Measurements from ENCODE around the gene ADCY6. TPM values are rescaled to one million over a fixed set of nuclear protein-coding genes. Genes with fewer than 3 reads are reported as not detected.

The ADCY6 gene
- total and polyA plus RNA-seq, 4 donors = 4.3 to 30.5 (median 10.5) TPM

DNA sequence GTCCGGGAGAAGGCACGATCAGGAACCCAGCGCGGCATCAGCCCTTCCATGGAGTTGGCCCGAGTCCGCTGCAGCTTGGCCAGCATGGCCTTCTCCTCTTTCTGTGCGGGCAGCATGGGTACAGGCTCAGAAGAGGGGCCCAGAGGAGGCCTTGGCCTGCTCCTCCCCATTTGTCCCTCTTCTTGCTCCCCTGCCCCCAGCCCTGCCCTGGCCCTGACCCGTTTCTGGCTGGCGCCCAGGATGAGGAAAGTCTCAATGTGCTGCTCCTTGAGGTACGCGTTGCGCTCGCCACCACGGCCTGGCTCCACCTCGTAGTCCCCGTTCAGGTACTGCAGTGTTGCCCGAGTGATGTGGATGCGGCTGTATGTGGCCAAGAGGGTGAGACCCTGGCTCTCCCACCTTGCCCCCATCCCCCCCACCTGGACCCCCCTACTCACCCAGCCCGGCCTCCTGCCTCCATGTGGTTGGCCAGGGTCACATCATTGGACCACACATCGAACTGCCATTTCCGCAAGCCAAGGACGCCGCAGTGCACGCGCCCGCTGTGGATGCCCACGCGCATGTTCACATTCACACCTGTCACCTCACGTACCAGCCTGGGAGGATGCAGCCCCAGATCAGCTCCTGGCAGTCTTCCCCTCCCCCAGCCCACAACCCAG, 12.8 kb downstream of the ADCY6 start:
- DNase-seq (ENCODE audit: low spot score) = no peak
- 95% methylated on average over 29 of the region's 29 CpGs for WGBS
- no peak for TF ChIP-seq SP1 (IDR thresholded peaks at IDR 0.05)
- TF ChIP-seq, protein P1, sequence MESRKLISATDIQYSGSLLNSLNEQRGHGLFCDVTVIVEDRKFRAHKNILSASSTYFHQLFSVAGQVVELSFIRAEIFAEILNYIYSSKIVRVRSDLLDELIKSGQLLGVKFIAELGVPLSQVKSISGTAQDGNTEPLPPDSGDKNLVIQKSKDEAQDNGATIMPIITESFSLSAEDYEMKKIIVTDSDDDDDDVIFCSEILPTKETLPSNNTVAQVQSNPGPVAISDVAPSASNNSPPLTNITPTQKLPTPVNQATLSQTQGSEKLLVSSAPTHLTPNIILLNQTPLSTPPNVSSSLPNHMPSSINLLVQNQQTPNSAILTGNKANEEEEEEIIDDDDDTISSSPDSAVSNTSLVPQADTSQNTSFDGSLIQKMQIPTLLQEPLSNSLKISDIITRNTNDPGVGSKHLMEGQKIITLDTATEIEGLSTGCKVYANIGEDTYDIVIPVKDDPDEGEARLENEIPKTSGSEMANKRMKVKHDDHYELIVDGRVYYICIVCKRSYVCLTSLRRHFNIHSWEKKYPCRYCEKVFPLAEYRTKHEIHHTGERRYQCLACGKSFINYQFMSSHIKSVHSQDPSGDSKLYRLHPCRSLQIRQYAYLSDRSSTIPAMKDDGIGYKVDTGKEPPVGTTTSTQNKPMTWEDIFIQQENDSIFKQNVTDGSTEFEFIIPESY (IDR thresholded peaks at IDR 0.05) = no peak
- TF ChIP-seq RXRA (IDR thresholded peaks at IDR 0.05) = no peak
- no peak overlapping the region for H3K4me3 ChIP-seq (ENCODE audit: low read depth in 1 of 3, low read length in 3 of 3)
- H3K27ac ChIP-seq (ENCODE audit: low read depth in 1 of 2, low read length in 2 of 2) = no peak overlapping the region
- H3K36me3 ChIP-seq (ENCODE audit: control insufficient read depth in 4 of 4, insufficient read depth in 3 of 4, low read depth in 1 of 4, low read length in 3 of 4) = peaks cover 5 to 51% (median 26%) of the 10 kb centered on the region in 4 donors
- no peaks in the 10 kb centered on the region for H3K27me3 ChIP-seq (ENCODE audit: control insufficient read depth in 4 of 4, insufficient read depth in 4 of 4, low read length in 3 of 4)
- H3K9me3 ChIP-seq (ENCODE audit: control insufficient read depth in 4 of 4, low read length in 3 of 4) = no peaks in the 10 kb centered on the region
- H3K9ac ChIP-seq (ENCODE audit: low read depth in 1 of 2, low read length in 2 of 2) = no peak overlapping the region
- no peaks in the 10 kb centered on the region for H3K4me1 ChIP-seq (ENCODE audit: control insufficient read depth in 4 of 4, insufficient read depth in 4 of 4, low read length in 3 of 4)

DNA sequence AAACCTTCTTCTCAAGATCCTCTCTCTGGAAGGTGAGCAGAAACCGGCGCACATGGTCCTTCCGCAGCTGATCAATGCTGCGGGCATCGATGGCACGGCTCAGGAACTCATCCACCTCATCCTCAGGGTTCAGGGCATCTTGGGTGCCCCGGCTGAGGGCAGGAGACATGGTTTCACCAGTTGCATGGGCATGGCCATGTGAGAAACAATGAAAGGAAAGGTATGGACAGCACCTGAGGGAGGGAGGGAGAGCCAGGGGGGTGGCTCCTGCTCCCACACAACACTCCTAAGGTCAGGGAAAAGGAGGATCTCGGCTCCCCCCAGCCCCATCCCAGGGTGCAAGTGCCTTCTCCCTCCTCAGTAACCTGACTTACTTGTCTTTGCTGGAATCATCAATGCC, 13.6 kb downstream of the ADCY6 start:
- no peaks in the 10 kb centered on the region for H3K27me3 ChIP-seq (ENCODE audit: control insufficient read depth in 4 of 4, insufficient read depth in 4 of 4, low read length in 3 of 4)
- no peaks in the 10 kb centered on the region for H3K4me1 ChIP-seq (ENCODE audit: control insufficient read depth in 4 of 4, insufficient read depth in 4 of 4, low read length in 3 of 4)
- H3K36me3 ChIP-seq (ENCODE audit: control insufficient read depth in 4 of 4, insufficient read depth in 3 of 4, low read depth in 1 of 4, low read length in 3 of 4) = peaks cover 5 to 59% (median 32%) of the 10 kb centered on the region in 4 donors
- H3K9ac ChIP-seq (ENCODE audit: low read depth in 1 of 2, low read length in 2 of 2) = no peak overlapping the region
- DNase-seq (ENCODE audit: low spot score) = no peak
- TF ChIP-seq EGR1 (IDR thresholded peaks at IDR 0.05; ENCODE audit: low read depth in 2 of 2) = no peak
- TF ChIP-seq, protein P1 (IDR thresholded peaks at IDR 0.05) = no peak
- TF ChIP-seq GABPA (IDR thresholded peaks at IDR 0.05 in 1 of 2, conservative IDR thresholded peaks at IDR 0.05 in 1 of 2) = no peak
- no peak for TF ChIP-seq SP1 (IDR thresholded peaks at IDR 0.05)
- TF ChIP-seq HNF4A (conservative IDR thresholded peaks at IDR 0.05) = no peak
- TF ChIP-seq FOXA1 (IDR thresholded peaks at IDR 0.05) = no peak
- TF ChIP-seq, protein P2, sequence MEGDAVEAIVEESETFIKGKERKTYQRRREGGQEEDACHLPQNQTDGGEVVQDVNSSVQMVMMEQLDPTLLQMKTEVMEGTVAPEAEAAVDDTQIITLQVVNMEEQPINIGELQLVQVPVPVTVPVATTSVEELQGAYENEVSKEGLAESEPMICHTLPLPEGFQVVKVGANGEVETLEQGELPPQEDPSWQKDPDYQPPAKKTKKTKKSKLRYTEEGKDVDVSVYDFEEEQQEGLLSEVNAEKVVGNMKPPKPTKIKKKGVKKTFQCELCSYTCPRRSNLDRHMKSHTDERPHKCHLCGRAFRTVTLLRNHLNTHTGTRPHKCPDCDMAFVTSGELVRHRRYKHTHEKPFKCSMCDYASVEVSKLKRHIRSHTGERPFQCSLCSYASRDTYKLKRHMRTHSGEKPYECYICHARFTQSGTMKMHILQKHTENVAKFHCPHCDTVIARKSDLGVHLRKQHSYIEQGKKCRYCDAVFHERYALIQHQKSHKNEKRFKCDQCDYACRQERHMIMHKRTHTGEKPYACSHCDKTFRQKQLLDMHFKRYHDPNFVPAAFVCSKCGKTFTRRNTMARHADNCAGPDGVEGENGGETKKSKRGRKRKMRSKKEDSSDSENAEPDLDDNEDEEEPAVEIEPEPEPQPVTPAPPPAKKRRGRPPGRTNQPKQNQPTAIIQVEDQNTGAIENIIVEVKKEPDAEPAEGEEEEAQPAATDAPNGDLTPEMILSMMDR (IDR thresholded peaks at IDR 0.05; ENCODE audit: low read depth, low read length, missing input control) = no peak
- no peak for TF ChIP-seq RXRA (IDR thresholded peaks at IDR 0.05)
- TF ChIP-seq, protein P3, sequence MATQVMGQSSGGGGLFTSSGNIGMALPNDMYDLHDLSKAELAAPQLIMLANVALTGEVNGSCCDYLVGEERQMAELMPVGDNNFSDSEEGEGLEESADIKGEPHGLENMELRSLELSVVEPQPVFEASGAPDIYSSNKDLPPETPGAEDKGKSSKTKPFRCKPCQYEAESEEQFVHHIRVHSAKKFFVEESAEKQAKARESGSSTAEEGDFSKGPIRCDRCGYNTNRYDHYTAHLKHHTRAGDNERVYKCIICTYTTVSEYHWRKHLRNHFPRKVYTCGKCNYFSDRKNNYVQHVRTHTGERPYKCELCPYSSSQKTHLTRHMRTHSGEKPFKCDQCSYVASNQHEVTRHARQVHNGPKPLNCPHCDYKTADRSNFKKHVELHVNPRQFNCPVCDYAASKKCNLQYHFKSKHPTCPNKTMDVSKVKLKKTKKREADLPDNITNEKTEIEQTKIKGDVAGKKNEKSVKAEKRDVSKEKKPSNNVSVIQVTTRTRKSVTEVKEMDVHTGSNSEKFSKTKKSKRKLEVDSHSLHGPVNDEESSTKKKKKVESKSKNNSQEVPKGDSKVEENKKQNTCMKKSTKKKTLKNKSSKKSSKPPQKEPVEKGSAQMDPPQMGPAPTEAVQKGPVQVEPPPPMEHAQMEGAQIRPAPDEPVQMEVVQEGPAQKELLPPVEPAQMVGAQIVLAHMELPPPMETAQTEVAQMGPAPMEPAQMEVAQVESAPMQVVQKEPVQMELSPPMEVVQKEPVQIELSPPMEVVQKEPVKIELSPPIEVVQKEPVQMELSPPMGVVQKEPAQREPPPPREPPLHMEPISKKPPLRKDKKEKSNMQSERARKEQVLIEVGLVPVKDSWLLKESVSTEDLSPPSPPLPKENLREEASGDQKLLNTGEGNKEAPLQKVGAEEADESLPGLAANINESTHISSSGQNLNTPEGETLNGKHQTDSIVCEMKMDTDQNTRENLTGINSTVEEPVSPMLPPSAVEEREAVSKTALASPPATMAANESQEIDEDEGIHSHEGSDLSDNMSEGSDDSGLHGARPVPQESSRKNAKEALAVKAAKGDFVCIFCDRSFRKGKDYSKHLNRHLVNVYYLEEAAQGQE (IDR thresholded peaks at IDR 0.05) = no peak
- no peak for TF ChIP-seq YY1 (IDR thresholded peaks at IDR 0.05)
- TF ChIP-seq FOXA2 (IDR thresholded peaks at IDR 0.05) = no peak
- no peak for TF ChIP-seq TAF1 (conservative IDR thresholded peaks at IDR 0.05)
- TF ChIP-seq, protein P4, sequence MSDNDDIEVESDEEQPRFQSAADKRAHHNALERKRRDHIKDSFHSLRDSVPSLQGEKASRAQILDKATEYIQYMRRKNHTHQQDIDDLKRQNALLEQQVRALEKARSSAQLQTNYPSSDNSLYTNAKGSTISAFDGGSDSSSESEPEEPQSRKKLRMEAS (IDR thresholded peaks at IDR 0.05) = no peak
- TF ChIP-seq RAD21 (IDR thresholded peaks at IDR 0.05) = no peak
- TF ChIP-seq, protein P5, sequence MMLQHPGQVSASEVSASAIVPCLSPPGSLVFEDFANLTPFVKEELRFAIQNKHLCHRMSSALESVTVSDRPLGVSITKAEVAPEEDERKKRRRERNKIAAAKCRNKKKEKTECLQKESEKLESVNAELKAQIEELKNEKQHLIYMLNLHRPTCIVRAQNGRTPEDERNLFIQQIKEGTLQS (IDR thresholded peaks at IDR 0.05) = no peak
- no peak for TF ChIP-seq NR2F2 (IDR thresholded peaks at IDR 0.05)
- H3K4me3 ChIP-seq (ENCODE audit: low read depth in 1 of 3, low read length in 3 of 3) = no peak overlapping the region
- H3K9me3 ChIP-seq (ENCODE audit: control insufficient read depth in 4 of 4, low read length in 3 of 4) = no peaks in the 10 kb centered on the region
- 94% methylated on average over 8 of the region's 8 CpGs for WGBS
- H3K27ac ChIP-seq (ENCODE audit: low read depth in 1 of 2, low read length in 2 of 2) = no peak overlapping the region

All from liver (tissue), 9 donors.